Measurements from ENCODE around the gene TGFBR3.

Gene TGFBR3

GRCh38 chr1:91747666-91748065, 138.3 kb downstream of the TGFBR3 start:
- no peak for DNase-seq
- Histone ChIP-seq H3K36me3 (replicated peaks) (no peaks in the 10 kb centered on the region), H3K4me3 (ENCODE audit: low read depth, low read length) (no peak overlapping the region), H3K27me3 (replicated peaks) (no peaks in the 10 kb centered on the region), H3K27ac (no peak overlapping the region)
- in situ Hi-C loops (cut with HindIII; ENCODE audit: low pct_ligation_motif_present, low sequenced_read_pairs), result no loop called here
- TF ChIP-seq, protein P1, sequence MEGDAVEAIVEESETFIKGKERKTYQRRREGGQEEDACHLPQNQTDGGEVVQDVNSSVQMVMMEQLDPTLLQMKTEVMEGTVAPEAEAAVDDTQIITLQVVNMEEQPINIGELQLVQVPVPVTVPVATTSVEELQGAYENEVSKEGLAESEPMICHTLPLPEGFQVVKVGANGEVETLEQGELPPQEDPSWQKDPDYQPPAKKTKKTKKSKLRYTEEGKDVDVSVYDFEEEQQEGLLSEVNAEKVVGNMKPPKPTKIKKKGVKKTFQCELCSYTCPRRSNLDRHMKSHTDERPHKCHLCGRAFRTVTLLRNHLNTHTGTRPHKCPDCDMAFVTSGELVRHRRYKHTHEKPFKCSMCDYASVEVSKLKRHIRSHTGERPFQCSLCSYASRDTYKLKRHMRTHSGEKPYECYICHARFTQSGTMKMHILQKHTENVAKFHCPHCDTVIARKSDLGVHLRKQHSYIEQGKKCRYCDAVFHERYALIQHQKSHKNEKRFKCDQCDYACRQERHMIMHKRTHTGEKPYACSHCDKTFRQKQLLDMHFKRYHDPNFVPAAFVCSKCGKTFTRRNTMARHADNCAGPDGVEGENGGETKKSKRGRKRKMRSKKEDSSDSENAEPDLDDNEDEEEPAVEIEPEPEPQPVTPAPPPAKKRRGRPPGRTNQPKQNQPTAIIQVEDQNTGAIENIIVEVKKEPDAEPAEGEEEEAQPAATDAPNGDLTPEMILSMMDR (IDR thresholded peaks at IDR 0.05; ENCODE audit: low read depth, low read length, missing control alignments), result no peak

DNA sequence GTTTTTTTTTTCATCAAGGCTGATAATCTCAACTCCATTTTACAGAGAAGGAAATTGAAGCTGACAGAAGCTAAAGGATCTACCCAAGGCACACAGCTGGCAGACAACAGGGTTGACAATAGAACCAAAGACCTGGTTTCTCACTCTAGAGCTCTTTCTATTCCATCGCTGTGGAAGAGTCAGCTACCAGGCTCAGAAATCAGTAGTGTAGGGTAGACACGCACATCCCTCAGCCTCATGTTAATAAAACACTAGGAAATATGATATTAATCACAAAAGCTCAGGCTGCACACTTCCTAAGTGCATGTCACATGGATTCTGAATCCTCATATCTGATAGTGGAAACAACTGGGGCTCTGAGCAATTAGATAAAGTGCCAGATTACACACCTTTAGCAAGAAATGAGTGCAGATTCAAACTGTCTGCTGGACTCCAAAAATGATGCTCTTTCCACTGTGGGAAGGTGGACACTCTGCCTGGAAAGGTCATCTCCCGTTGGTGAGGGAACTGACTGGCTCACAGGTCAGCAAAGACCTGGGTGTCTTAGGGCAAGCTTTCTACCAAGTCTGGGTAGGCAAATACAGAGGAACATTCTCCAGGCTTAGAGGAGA, 139.1 kb downstream of the TGFBR3 start:
- H3K27me3 ChIP-seq (replicated peaks), result no peaks in the 10 kb centered on the region
- H3K27ac ChIP-seq, result no peak overlapping the region
- H3K4me3 ChIP-seq (ENCODE audit: low read depth, low read length), result no peak overlapping the region
- in situ Hi-C loops (cut with HindIII; ENCODE audit: low pct_ligation_motif_present, low sequenced_read_pairs), result no loop called here
- TF ChIP-seq, protein P1 (IDR thresholded peaks at IDR 0.05; ENCODE audit: low read depth, low read length, missing control alignments), result no peak
- no peaks in the 10 kb centered on the region for H3K36me3 ChIP-seq (replicated peaks)
- no peak for DNase-seq

GRCh38 chr1:91745640-91746373, 140.1 kb downstream of the TGFBR3 start:
- Histone ChIP-seq H3K27me3 (replicated peaks) (no peaks in the 10 kb centered on the region), H3K4me3 (ENCODE audit: low read depth, low read length) (no peak overlapping the region), H3K36me3 (replicated peaks) (no peaks in the 10 kb centered on the region), H3K27ac (no peak overlapping the region)
- DNase-seq, result no peak
- in situ Hi-C loops (cut with HindIII; ENCODE audit: low pct_ligation_motif_present, low sequenced_read_pairs), result no loop called here
- TF ChIP-seq, protein P1 (IDR thresholded peaks at IDR 0.05; ENCODE audit: low read depth, low read length, missing control alignments), result no peak

GRCh38 chr1:91744953-91745639, 140.9 kb downstream of the TGFBR3 start:
- Histone ChIP-seq H3K36me3 (replicated peaks) (no peaks in the 10 kb centered on the region), H3K27ac (no peak overlapping the region), H3K27me3 (replicated peaks) (no peaks in the 10 kb centered on the region), H3K4me3 (ENCODE audit: low read depth, low read length) (no peak overlapping the region)
- TF ChIP-seq, protein P1 (IDR thresholded peaks at IDR 0.05; ENCODE audit: low read depth, low read length, missing control alignments), result no peak
- DNase-seq, result no peak
- in situ Hi-C loops (cut with HindIII; ENCODE audit: low pct_ligation_motif_present, low sequenced_read_pairs), result no loop called here

DNA sequence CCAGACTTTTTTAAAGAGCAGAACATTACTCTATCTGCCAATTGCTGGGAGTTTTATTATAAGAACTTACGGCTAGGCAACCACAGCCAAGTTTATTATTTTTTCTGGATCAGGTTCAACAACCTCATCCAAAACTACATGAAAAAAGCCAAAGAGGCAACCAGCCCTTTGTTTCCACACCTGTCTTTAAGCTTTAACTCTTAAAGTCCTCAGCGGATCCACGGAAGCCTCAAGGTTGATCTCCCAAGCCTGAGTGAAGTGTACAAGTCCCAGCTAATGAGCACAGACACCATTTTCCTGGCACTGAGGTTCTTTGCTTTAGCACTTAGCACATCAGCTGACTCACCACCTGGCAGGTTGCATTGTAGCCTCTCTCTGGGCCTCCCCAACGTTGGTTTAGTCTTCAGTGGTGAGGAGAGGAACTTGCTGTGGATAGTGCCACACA, 143.1 kb downstream of the TGFBR3 start:
- H3K36me3 ChIP-seq (replicated peaks), result no peaks in the 10 kb centered on the region
- no peak overlapping the region for H3K27ac ChIP-seq
- no peak overlapping the region for H3K4me3 ChIP-seq (ENCODE audit: low read depth, low read length)
- peak; percentile 40 for DNase-seq
- in situ Hi-C loops (cut with HindIII; ENCODE audit: low pct_ligation_motif_present, low sequenced_read_pairs), result no loop called here
- TF ChIP-seq, protein P1 (IDR thresholded peaks at IDR 0.05; ENCODE audit: low read depth, low read length, missing control alignments), result no peak
- H3K27me3 ChIP-seq (replicated peaks), result no peaks in the 10 kb centered on the region
